Heart left ventricle (tissue), 16 donors: Measurements from ENCODE around the gene PDGFRA. TPM values are rescaled to one million over a fixed set of nuclear protein-coding genes. Genes with fewer than 3 reads are reported as not detected.

Experiments
- ATAC-seq, 4 donors: fragments of 200-7000 bp; cut with Tn5 transposase; one replicate each; pipeline ENCODE4 v1.9.1; 2020 to 2022; ENCODE audit warnings: moderate library complexity in 4 of 4, mild to moderate bottlenecking in 3 of 4, moderate number of reproducible peaks in 1 of 4
- DNase-seq, 5 donors: peaks; one replicate each; pipeline ENCODE4 v3.0.0-alpha.2; 2020
- H3K27ac ChIP-seq, 12 donors: fragments of 200-600 bp; sonication (generic) in 4 of 12; one replicate each; pipeline versions ENCODE4 v1.5.0 to v1.8.0; 2016 to 2022; ENCODE audit warnings: mild to moderate bottlenecking in 2 of 12
- H3K27me3 ChIP-seq, 9 donors: fragments of 200-600 bp; sonication (generic) in 2 of 9; one replicate each; pipeline versions ENCODE4 v1.5.1 to v1.8.0; 2016 to 2022; ENCODE audit warnings: mild to moderate bottlenecking in 3 of 9
- H3K36me3 ChIP-seq, 9 donors: fragments of 200-600 bp; sonication (generic) in 2 of 9; one replicate each; pipeline versions ENCODE4 v1.5.0 to v1.8.0; 2018 to 2022; ENCODE audit warnings: mild to moderate bottlenecking in 2 of 9
- H3K4me1 ChIP-seq, 12 donors: fragments of 200-600 bp; sonication (generic) in 4 of 12; one replicate each; pipeline versions ENCODE4 v1.5.0 to v1.8.0; 2016 to 2022; ENCODE audit warnings: mild to moderate bottlenecking in 3 of 12
- H3K4me3 ChIP-seq, 12 donors: fragments of 200-600 bp; sonication (generic) in 4 of 12; one replicate each; pipeline versions ENCODE4 v1.5.0 to v1.8.0; 2017 to 2022; ENCODE audit warnings: mild to moderate bottlenecking in 9 of 12, moderate library complexity in 4 of 12
- H3K9me3 ChIP-seq, 12 donors: fragments of 200-600 bp; sonication (generic) in 4 of 12; one replicate each; pipeline versions ENCODE4 v1.5.0 to v1.8.0; 2016 to 2022; ENCODE audit warnings: mild to moderate bottlenecking in 1 of 12
- CTCF ChIP-seq, 12 donors: fragments of 200-600 bp; sonication (generic) in 4 of 12; IDR thresholded peaks; one replicate each; pipeline versions ENCODE4 v1.5.0 to v1.8.0; 2018 to 2022; ENCODE audit warnings: antibody characterized with exemption in 12 of 12, mild to moderate bottlenecking in 5 of 12
- POLR2A ChIP-seq, 2 donors: fragments of 450-650 bp; IDR thresholded peaks; one replicate each; pipeline ENCODE4 v1.6.1; 2017; ENCODE audit warnings: antibody characterized with exemption in 2 of 2, mild to moderate bottlenecking in 2 of 2, moderate library complexity in 2 of 2
- WGBS, 4 donors: extraction: QIAGEN DNeasy Blood & Tissue Kit in 2 of 4; methylation state at CpG; one replicate each; pipeline versions ENCODE4 v1.1.5 to v1.1.7; 2013 to 2018; 5-methylcytosine and 5-hydroxymethylcytosine counted together
- intact Hi-C, 10 donors: fragments of 100-400 bp; cut with DNase I; formaldehyde crosslinking; loops; one replicate each; pipeline versions ENCODE4 v1.11.1 to v1.14.2; 2022
- polyA plus RNA-seq, 2 donors: library from polyadenylated mRNA; stranded (reverse); fragments of 200-250 nt; gene quantifications; one replicate each; pipeline ENCODE4 v1.2.3, GENCODE V29; 2013
- total RNA-seq, 9 donors: library from RNA; depleted of rRNA in 2 of 9; stranded (reverse); fragments of >200 nt in 2 of 9; fragmentation: NEBNext Ultra II Directional in 3 of 9; extraction: Animal tissue kit (Norgen Biotek cat#: 25700) in 3 of 9; gene quantifications; one replicate each; pipeline versions ENCODE4 v1.1.0 to v1.2.4, GENCODE V29; 2016 to 2023
- donor health status: ischemic (EF 13 %, LVEDD 7.1; RV severe dilation, severe dysfunction).
- donor health status: healthy with polysubstance abuse.
- donor health status: DM: no; HTN: yes; CAD: no.
- donor health status: DM: no; HTN: no; CAD: no.
- donor health status: ischemic (EF 25% LVEDD 6.9; RV normal size, moderate dysfunction).
- donor health status: ischemic (EF 25% LVEDD 5.7; RV mildly dilated, moderate dysfunction).
- donor health status: healthy.
- donor health status: DM: yes; HTN: yes; CAD: no.
- donor health status: ischemic (EF 35%, LVEDD 5.7; RV mildly dilated, moderate dysfunction).
- donor health status: nonischemic (EF 11% LVEDD 7.7; RV severe dilation, severe dysfunction).
- donor health status: DM: yes; HTN: yes; CAD: no.
- donor health status: PGD.
- donor health status: ischemic (EF 29% LVEDD 5.4; RV normal size, mild dysfunction).
- donor health status: nonischemic (EF 23%, LVEDD 6.1; RV moderate dilation, normal function).

The PDGFRA gene
- total and polyA plus RNA-seq, 11 donors = 4.3 to 58.1 (median 18.9) TPM

GRCh38 chr4:54192811-54193210 is 36.3 kb upstream of the PDGFRA start:
- Histone ChIP-seq H3K27ac (no peak overlapping the region), H3K4me3 (no peak overlapping the region), H3K36me3 (no peaks in the 10 kb centered on the region), H3K27me3 (no peaks in the 10 kb centered on the region), H3K4me1 (no peaks in the 10 kb centered on the region), H3K9me3 (no peaks in the 10 kb centered on the region)
- 90 to 97% (median 91%) methylated on average over 16 of the region's 16 CpGs for WGBS, 4 donors
- intact Hi-C loops = no loop called here
- no peak for ATAC-seq
- DNase-seq = no peak
- TF ChIP-seq CTCF (IDR thresholded peaks at IDR 0.05) (no peak), POLR2A (IDR thresholded peaks at IDR 0.05) (no peak)

DNA sequence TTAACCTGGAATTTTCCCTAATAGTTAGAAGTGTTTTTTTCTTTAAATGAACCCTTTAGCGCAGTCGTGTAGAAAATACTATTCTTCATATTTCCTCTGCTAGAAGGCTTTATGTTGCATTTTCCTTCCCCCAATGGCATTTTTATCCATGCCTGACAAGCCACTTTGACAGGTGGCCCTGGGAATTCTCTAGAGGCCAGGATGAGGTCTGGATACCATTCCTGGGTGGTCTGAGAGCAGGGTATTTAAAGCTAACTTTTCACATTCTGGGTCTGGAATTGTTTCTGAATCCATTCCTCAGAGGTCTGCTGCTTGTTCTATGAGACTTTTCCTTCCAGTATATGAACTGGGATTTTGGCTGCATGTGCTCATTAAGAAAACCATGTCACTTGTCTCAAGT is 31.2 kb upstream of the PDGFRA start:
- TF ChIP-seq CTCF (IDR thresholded peaks at IDR 0.05) (no peak), POLR2A (IDR thresholded peaks at IDR 0.05) (no peak)
- DNase-seq (no peak), ATAC-seq (no peak)
- H3K27me3 ChIP-seq = no peaks in the 10 kb centered on the region
- H3K4me1 ChIP-seq = no peaks in the 10 kb centered on the region
- WGBS, 4 donors = 73 to 87% (median 81%) methylated on average over 2 of the region's 2 CpGs
- peaks cover 0 to 8% (median 0%) of the 10 kb centered on the region in 12 donors for H3K9me3 ChIP-seq
- H3K27ac ChIP-seq = peak overlapping the region in 5 of 12 donors; percentile 6 to 58 (median 21)
- no peak overlapping the region for H3K4me3 ChIP-seq
- intact Hi-C loops = no loop called here
- H3K36me3 ChIP-seq = no peaks in the 10 kb centered on the region

DNA sequence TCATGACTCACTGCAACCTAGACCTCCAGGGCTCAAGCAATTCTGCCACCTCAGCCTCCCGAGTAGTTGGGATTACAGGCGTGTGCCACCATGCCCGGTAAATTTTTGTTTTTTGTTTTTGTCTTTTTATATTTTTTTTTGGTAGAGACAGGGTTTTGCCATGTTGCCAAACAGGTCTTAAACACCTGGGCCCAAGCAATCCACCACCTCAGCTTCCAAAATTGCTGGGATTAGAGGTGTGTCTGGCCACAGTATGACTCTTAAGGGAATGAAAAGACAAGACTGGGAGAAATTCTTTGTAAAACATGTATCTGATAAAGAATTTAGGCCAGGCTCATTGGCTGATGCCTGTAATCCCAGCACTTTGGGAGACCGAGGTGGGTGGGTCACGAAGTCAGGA is 29.2 kb upstream of the PDGFRA start:
- H3K9me3 ChIP-seq = peaks cover 0 to 8% (median 0%) of the 10 kb centered on the region in 12 donors
- no peaks in the 10 kb centered on the region for H3K36me3 ChIP-seq
- 93 to 98% (median 95%) methylated on average over 5 of the region's 5 CpGs for WGBS, 4 donors
- H3K4me1 ChIP-seq = no peaks in the 10 kb centered on the region
- ATAC-seq (no peak), DNase-seq (no peak)
- TF ChIP-seq POLR2A (IDR thresholded peaks at IDR 0.05) (no peak), CTCF (IDR thresholded peaks at IDR 0.05) (no peak)
- intact Hi-C loops = no loop called here
- H3K27me3 ChIP-seq = no peaks in the 10 kb centered on the region
- H3K27ac ChIP-seq = no peak overlapping the region
- H3K4me3 ChIP-seq = no peak overlapping the region

GRCh38 chr4:54209617-54210016 is 19.5 kb upstream of the PDGFRA start:
- H3K36me3 ChIP-seq = no peaks in the 10 kb centered on the region
- H3K4me3 ChIP-seq = no peak overlapping the region
- ATAC-seq (no peak), DNase-seq (no peak)
- peaks cover 0 to 10% (median 0%) of the 10 kb centered on the region in 12 donors for H3K4me1 ChIP-seq
- intact Hi-C loops = loop anchor here in 2 of 10 donors (10.0 kb wide), 2 partner anchors 105 to 145 kb away; partner anchors contain the start of genes CHIC2 (in 2 of the 2) and GSX2 (in 1 of the 2)
- H3K27me3 ChIP-seq = peaks cover 0 to 3% (median 0%) of the 10 kb centered on the region in 9 donors
- TF ChIP-seq CTCF (IDR thresholded peaks at IDR 0.05) = no peak
- TF ChIP-seq POLR2A (IDR thresholded peaks at IDR 0.05) = no peak
- WGBS, 4 donors = 80 to 86% (median 85%) methylated on average over 2 of the region's 2 CpGs
- H3K9me3 ChIP-seq = no peaks in the 10 kb centered on the region
- H3K27ac ChIP-seq = no peak overlapping the region
